SK-N-SH treated with all-trans-retinoic acid at 6 μM for 48 hours (cell line): ENCODE measurements around the gene ERCC4.

Experiments used
- ATAC-seq: fragments of 200-7000 bp; cut with Tn5 transposase; 3 replicates; pipeline ENCODE4 v1.9.1; 2020; ENCODE audit warnings: mild to moderate bottlenecking, moderate library complexity
- ARNTL ChIP-seq: fragments of 450-650 bp; formaldehyde crosslinking; IDR thresholded peaks from 2 replicates; pipeline ENCODE4 v1.5.0; 2020; ENCODE audit warnings: low read depth, mild to moderate bottlenecking, moderate library complexity, borderline replicate concordance
- BACH2 ChIP-seq: fragments of 250-450 bp; sonication (Bioruptor Pico); IDR thresholded peaks from 2 replicates; pipeline ENCODE4 v1.9.0; 2021; ENCODE audit warnings: mild to moderate bottlenecking, borderline replicate concordance
- CREB5 ChIP-seq: fragments of 250-450 bp; sonication (Bioruptor Pico); IDR thresholded peaks from 2 replicates; pipeline ENCODE4 v1.5.1; 2020; ENCODE audit warnings: low read depth, mild to moderate bottlenecking, moderate library complexity
- CSRNP3 ChIP-seq: fragments of 250-450 bp; sonication (Bioruptor Pico); IDR thresholded peaks from 2 replicates; pipeline ENCODE4 v1.5.1; 2021; ENCODE audit warnings: mild to moderate bottlenecking, moderate library complexity
- ESRRG ChIP-seq: fragments of 250-450 bp; sonication (Bioruptor Pico); IDR thresholded peaks from 2 replicates; pipeline ENCODE4 v1.6.1; 2021; ENCODE audit warnings: mild to moderate bottlenecking
- GLIS3 ChIP-seq: fragments of 250-450 bp; sonication (Bioruptor Pico); IDR thresholded peaks from 2 replicates; pipeline ENCODE4 v1.5.0; 2020; ENCODE audit warnings: mild to moderate bottlenecking, moderate library complexity
- ISL1 ChIP-seq: fragments of 250-450 bp; sonication (Bioruptor Pico); IDR thresholded peaks from 2 replicates; pipeline ENCODE4 v2.1.2; 2022; ENCODE audit warnings: mild to moderate bottlenecking, moderate library complexity
- OSR1 ChIP-seq: fragments of 250-450 bp; sonication (Bioruptor Pico); IDR thresholded peaks from 2 replicates; pipeline ENCODE4 v1.8.0; 2022; ENCODE audit warnings: moderate library complexity, mild to moderate bottlenecking, inconsistent platforms
- POU6F1 ChIP-seq: fragments of 250-450 bp; sonication (Bioruptor Pico); IDR thresholded peaks from 2 replicates; pipeline ENCODE4 v1.8.0; 2021; ENCODE audit warnings: low read depth, mild to moderate bottlenecking, moderate library complexity, borderline replicate concordance
- PPARA ChIP-seq: fragments of 250-450 bp; sonication (Bioruptor Pico); IDR thresholded peaks from 2 replicates; pipeline ENCODE4 v1.5.0; 2020; ENCODE audit warnings: mild to moderate bottlenecking, borderline replicate concordance
- RARB ChIP-seq: fragments of 250-450 bp; sonication (Bioruptor Pico); IDR thresholded peaks from 2 replicates; pipeline ENCODE4 v1.8.0; 2021; ENCODE audit warnings: mild to moderate bottlenecking, moderate library complexity
- SNAI2 ChIP-seq: fragments of 250-450 bp; sonication (Bioruptor Pico); IDR thresholded peaks from 2 replicates; pipeline ENCODE4 v1.5.0; 2020; ENCODE audit warnings: mild to moderate bottlenecking, moderate library complexity
- TCF4 ChIP-seq: fragments of 250-450 bp; sonication (Bioruptor Pico); IDR thresholded peaks from 2 replicates; pipeline ENCODE4 v1.8.0; 2021; ENCODE audit warnings: mild to moderate bottlenecking, moderate library complexity, borderline replicate concordance
- TOX ChIP-seq: fragments of 250-450 bp; sonication (Bioruptor Pico); IDR thresholded peaks from 2 replicates; pipeline ENCODE4 v1.8.0; 2021; ENCODE audit warnings: mild to moderate bottlenecking, moderate library complexity, borderline replicate concordance
- TSHZ2 ChIP-seq: fragments of 250-450 bp; sonication (Bioruptor Pico); IDR thresholded peaks from 2 replicates; pipeline ENCODE4 v1.5.0; 2020; ENCODE audit warnings: mild to moderate bottlenecking, moderate library complexity
- ZC3H10 ChIP-seq: fragments of 250-450 bp; sonication (Bioruptor Pico); IDR thresholded peaks from 2 replicates; pipeline ENCODE4 v1.5.1; 2021; ENCODE audit warnings: mild to moderate bottlenecking, moderate library complexity
- ZFP30 ChIP-seq: fragments of 450-650 bp; formaldehyde crosslinking; IDR thresholded peaks from 2 replicates; pipeline ENCODE4 v1.5.0; 2022; ENCODE audit warnings: mild to moderate bottlenecking, moderate library complexity
- ZNF565 ChIP-seq: fragments of 450-650 bp; formaldehyde crosslinking; conservative IDR thresholded peaks from 2 replicates; pipeline ENCODE4 v1.5.0; 2020; ENCODE audit warnings: low read depth, mild to moderate bottlenecking, moderate library complexity
- ZNF70 ChIP-seq: fragments of 450-650 bp; formaldehyde crosslinking; IDR thresholded peaks from 2 replicates; pipeline ENCODE4 v1.5.0; 2020; ENCODE audit warnings: mild to moderate bottlenecking, moderate library complexity
- ZNF8 ChIP-seq: fragments of 450-650 bp; formaldehyde crosslinking; IDR thresholded peaks from 2 replicates; pipeline ENCODE4 v1.5.0; 2020; ENCODE audit warnings: mild to moderate bottlenecking, moderate library complexity

Gene ERCC4

GRCh38 chr16:13996778-13997288 lies 76.9 kb downstream of the ERCC4 start:
- TF ChIP-seq TCF4 (no peak), ZNF8 (CRISPR knock-in tag) (no peak), ISL1 (CRISPR knock-in tag) (no peak), OSR1 (CRISPR knock-in tag) (no peak), CSRNP3 (CRISPR knock-in tag) (no peak), PPARA (CRISPR knock-in tag) (no peak), TOX (no peak), ARNTL (CRISPR knock-in tag) (no peak), CREB5 (CRISPR knock-in tag) (no peak), ZFP30 (CRISPR knock-in tag) (no peak), ZNF70 (CRISPR knock-in tag) (no peak), ESRRG (CRISPR knock-in tag) (no peak), SNAI2 (CRISPR knock-in tag) (no peak), ZNF565 (CRISPR knock-in tag) (no peak), BACH2 (CRISPR knock-in tag) (no peak), GLIS3 (no peak), POU6F1 (no peak), TSHZ2 (CRISPR knock-in tag) (no peak)
- ATAC-seq = no peak

- no peak for TF ChIP-seq ZNF8 (CRISPR knock-in tag)
- no peak for TF ChIP-seq POU6F1
- no peak for TF ChIP-seq ISL1 (CRISPR knock-in tag)
- TF ChIP-seq ZFP30 (CRISPR knock-in tag) = no peak
- TF ChIP-seq TSHZ2 (CRISPR knock-in tag) = no peak
- TF ChIP-seq ARNTL (CRISPR knock-in tag) = no peak
- TF ChIP-seq TCF4 = no peak
- no peak for TF ChIP-seq ESRRG (CRISPR knock-in tag)
- no peak for TF ChIP-seq ZNF70 (CRISPR knock-in tag)
- no peak for TF ChIP-seq ZC3H10
- no peak for TF ChIP-seq RARB
- no peak for TF ChIP-seq ZNF565 (CRISPR knock-in tag)
- ATAC-seq = no peak
Observed at GRCh38 chr16:13997526-13997925, 77.6 kb downstream of the ERCC4 start.
